Liver (tissue), 9 donors: ENCODE data around the gene CD276. TPM values are rescaled to one million over a fixed set of nuclear protein-coding genes. Genes with fewer than 3 reads are reported as not detected.

Experiments used
- DNase-seq: peaks from one replicate; pipeline ENCODE4 v3.0.0-alpha.2; 2017; ENCODE audit warnings: low spot score
- H3K27ac ChIP-seq, 2 donors: one replicate each; pipeline ENCODE4 v1.7.0; 2013; ENCODE audit warnings: inconsistent platforms in 2 of 2, low read length in 2 of 2, control low read depth in 1 of 2, low read depth in 1 of 2, mild to moderate bottlenecking in 1 of 2
- H3K27me3 ChIP-seq, 4 donors: one replicate each; pipeline versions ENCODE4 v1.6.1 to v1.7.0; 2013; ENCODE audit warnings: low read length in 3 of 4, inconsistent platforms in 1 of 4, mild to moderate bottlenecking in 1 of 4, moderate library complexity in 1 of 4; ENCODE audit not compliant: control insufficient read depth in 4 of 4, insufficient read depth in 4 of 4
- H3K36me3 ChIP-seq, 4 donors: one replicate each; pipeline versions ENCODE4 v1.6.1 to v1.7.0; 2013; ENCODE audit warnings: low read length in 3 of 4, mild to moderate bottlenecking in 3 of 4, low read depth in 1 of 4, moderate library complexity in 1 of 4; ENCODE audit not compliant: control insufficient read depth in 4 of 4, insufficient read depth in 3 of 4
- H3K4me1 ChIP-seq, 4 donors: one replicate each; pipeline versions ENCODE4 v1.6.1 to v1.7.0; 2013; ENCODE audit warnings: low read length in 3 of 4, mild to moderate bottlenecking in 3 of 4, moderate library complexity in 1 of 4; ENCODE audit not compliant: control insufficient read depth in 4 of 4, insufficient read depth in 4 of 4
- H3K4me3 ChIP-seq, 3 donors: one replicate each; pipeline versions ENCODE4 v1.6.1 to v1.7.0; 2013; ENCODE audit warnings: low read length in 3 of 3, control low read depth in 1 of 3, low read depth in 1 of 3, mild to moderate bottlenecking in 1 of 3
- H3K9ac ChIP-seq, 2 donors: one replicate each; pipeline ENCODE4 v1.7.0; 2013; ENCODE audit warnings: low read length in 2 of 2, mild to moderate bottlenecking in 2 of 2, moderate library complexity in 2 of 2, control low read depth in 1 of 2, low read depth in 1 of 2
- H3K9me3 ChIP-seq, 4 donors: one replicate each; pipeline versions ENCODE4 v1.6.1 to v1.7.0; 2013; ENCODE audit warnings: low read length in 3 of 4; ENCODE audit not compliant: control insufficient read depth in 4 of 4
- CTCF ChIP-seq: fragments of 150-350 bp; IDR thresholded peaks from 2 replicates; pipeline ENCODE4 v1.5.1; 2017; ENCODE audit warnings: improper control_type of control experiment, low read depth, low read length; ENCODE audit not compliant: missing input control
- EGR1 ChIP-seq, 2 donors: IDR thresholded peaks; 2 replicates each; pipeline ENCODE4 v1.6.1; 2016 to 2018; ENCODE audit warnings: antibody characterized with exemption in 2 of 2, low read depth in 2 of 2
- GABPA ChIP-seq, 2 donors: IDR thresholded peaks in 1 of 2; conservative IDR thresholded peaks in 1 of 2; 2 replicates each; pipeline ENCODE4 v1.6.1; 2016; ENCODE audit warnings: antibody characterized with exemption in 2 of 2, mild to moderate bottlenecking in 1 of 2, moderate library complexity in 1 of 2
- HNF4A ChIP-seq, 2 donors: conservative IDR thresholded peaks; 2 replicates each; pipeline ENCODE4 v1.6.1; 2016; ENCODE audit warnings: antibody characterized with exemption in 2 of 2, mild to moderate bottlenecking in 2 of 2
- HNF4G ChIP-seq: IDR thresholded peaks from 2 replicates; pipeline ENCODE4 v1.6.1; 2016; ENCODE audit warnings: antibody characterized with exemption
- JUND ChIP-seq, 2 donors: IDR thresholded peaks; 2 replicates each; pipeline ENCODE4 v1.6.1; 2016; ENCODE audit warnings: antibody characterized with exemption in 2 of 2
- RAD21 ChIP-seq, 2 donors: IDR thresholded peaks; 2 replicates each; pipeline ENCODE4 v1.6.1; 2016; ENCODE audit warnings: antibody characterized with exemption in 2 of 2, mild to moderate bottlenecking in 2 of 2
- SP1 ChIP-seq: IDR thresholded peaks from 2 replicates; pipeline ENCODE4 v1.6.1; 2018; ENCODE audit warnings: antibody characterized with exemption, mild to moderate bottlenecking
- ZBTB33 ChIP-seq: IDR thresholded peaks from 2 replicates; pipeline ENCODE4 v1.6.1; 2016; ENCODE audit warnings: antibody characterized with exemption
- WGBS: extraction: QIAGEN DNeasy Blood & Tissue Kit; methylation state at CpG from one replicate; pipeline ENCODE4 v1.1.7; 2013; 5-methylcytosine and 5-hydroxymethylcytosine counted together
- polyA plus RNA-seq, 2 donors: library from polyadenylated mRNA; stranded (reverse) in 1 of 2; unstranded in 1 of 2; fragments of 200-250 nt in 1 of 2; fragments of >200 nt in 1 of 2; fragmentation: Nextera tagmentation in 1 of 2; extraction: Ambion mirVana in 1 of 2; gene quantifications; one replicate each; pipeline versions ENCODE4 v1.2.1 to v1.2.3, GENCODE V29; 2013 to 2015
- total RNA-seq, 2 donors: library from RNA; depleted of rRNA; stranded (reverse); fragments of >200 nt; gene quantifications; one replicate each; pipeline ENCODE4 v1.2.3, GENCODE V29; 2014
- TF ChIP-seq, protein P1 (sequence below): IDR thresholded peaks from 2 replicates; pipeline ENCODE4 v1.6.1; 2016; ENCODE audit warnings: antibody characterized with exemption
- TF ChIP-seq, protein P2 (sequence below): IDR thresholded peaks from 2 replicates; pipeline ENCODE4 v1.6.1; 2016; ENCODE audit warnings: antibody characterized with exemption, mild to moderate bottlenecking
- TF ChIP-seq, protein P3 (sequence below): IDR thresholded peaks from 2 replicates; pipeline ENCODE4 v1.6.1; 2016; ENCODE audit warnings: antibody characterized with exemption
- donor health status: healthy.
- donor health status: healthy.
- donor health status: healthy.
- donor health status: healthy.
- donor health status: healthy.

CD276 gene
- total and polyA plus RNA-seq, 4 donors: 12.9 to 37.9 (median 25.1) TPM

DNA sequence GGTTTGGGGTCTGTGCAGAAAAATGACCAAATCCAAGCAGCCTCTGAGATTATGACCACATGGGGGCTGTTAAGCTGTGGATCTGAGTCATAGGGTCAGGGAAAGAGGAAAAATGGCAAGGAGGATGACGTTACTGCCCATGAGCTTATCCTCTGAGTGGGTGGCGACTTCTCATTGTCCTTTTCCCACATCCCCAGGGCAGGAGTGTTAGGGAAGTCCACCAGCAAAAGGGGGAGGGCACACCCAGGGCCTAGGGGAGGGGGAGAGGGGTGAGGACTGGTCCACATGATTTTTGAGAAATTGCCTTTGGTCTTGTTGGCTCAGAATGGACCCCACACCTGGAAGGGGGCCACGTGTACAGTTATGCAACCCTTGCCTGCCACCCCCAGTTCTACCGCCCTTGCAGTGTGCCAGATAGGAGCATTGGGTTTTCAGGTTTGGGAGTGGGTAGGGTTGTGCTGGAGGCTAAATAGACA is 2.6 kb downstream of the CD276 start:
- Histone ChIP-seq H3K4me3 (no peak overlapping the region), H3K9ac (no peak overlapping the region), H3K27me3 (no peaks in the 10 kb centered on the region), H3K9me3 (no peaks in the 10 kb centered on the region), H3K27ac (no peak overlapping the region), H3K36me3 (peaks cover 0 to 3% (median 0%) of the 10 kb centered on the region in 4 donors), H3K4me1 (peaks cover 8 to 27% (median 21%) of the 10 kb centered on the region in 4 donors)
- no peak for DNase-seq
- TF ChIP-seq JUND (IDR thresholded peaks at IDR 0.05) (no peak), HNF4A (conservative IDR thresholded peaks at IDR 0.05) (peak in 1 of 2 donors; percentile 12)
- WGBS: 50% methylated on average over 4 of the region's 4 CpGs

- Histone ChIP-seq H3K9ac (no peak overlapping the region), H3K9me3 (no peaks in the 10 kb centered on the region), H3K4me3 (no peak overlapping the region), H3K4me1 (peaks cover 8 to 27% (median 21%) of the 10 kb centered on the region in 4 donors), H3K27ac (no peak overlapping the region), H3K36me3 (peaks cover 0 to 3% (median 0%) of the 10 kb centered on the region in 4 donors), H3K27me3 (no peaks in the 10 kb centered on the region)
- WGBS: over 99% methylated on average over 2 of the region's 2 CpGs
- DNase-seq: no peak
- TF ChIP-seq, protein P1, sequence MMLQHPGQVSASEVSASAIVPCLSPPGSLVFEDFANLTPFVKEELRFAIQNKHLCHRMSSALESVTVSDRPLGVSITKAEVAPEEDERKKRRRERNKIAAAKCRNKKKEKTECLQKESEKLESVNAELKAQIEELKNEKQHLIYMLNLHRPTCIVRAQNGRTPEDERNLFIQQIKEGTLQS: no peak
- TF ChIP-seq GABPA (IDR thresholded peaks at IDR 0.05 in 1 of 2, conservative IDR thresholded peaks at IDR 0.05 in 1 of 2): no peak
These were observed 3.2 kb downstream of the CD276 start for GRCh38 chr15:73687351-73687750.

DNA sequence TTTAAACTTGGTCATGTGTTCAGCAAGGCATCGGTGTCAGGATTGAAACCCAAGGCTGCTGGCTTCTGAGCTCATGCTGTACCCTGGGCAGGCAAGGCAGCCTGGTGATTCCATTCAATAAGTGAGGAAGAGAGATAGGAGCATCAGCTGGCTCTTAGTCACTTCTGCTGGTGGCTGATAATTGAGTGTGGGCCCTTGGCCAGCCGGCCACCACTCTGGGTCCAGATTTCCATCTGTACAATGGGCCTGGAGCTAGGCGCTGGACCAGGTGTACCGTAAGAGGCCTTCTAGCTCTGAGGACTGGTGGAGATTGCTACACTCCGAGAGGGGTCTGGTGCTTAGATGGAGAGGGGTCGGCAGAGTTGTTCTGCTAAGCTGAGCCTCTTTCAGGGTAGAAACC is 4.3 kb downstream of the CD276 start:
- no peaks in the 10 kb centered on the region for H3K27me3 ChIP-seq
- H3K9ac ChIP-seq: no peak overlapping the region
- peaks cover 8 to 25% (median 19%) of the 10 kb centered on the region in 4 donors for H3K4me1 ChIP-seq
- no peaks in the 10 kb centered on the region for H3K9me3 ChIP-seq
- WGBS: 94% methylated on average over 6 of the region's 6 CpGs
- H3K27ac ChIP-seq: no peak overlapping the region
- TF ChIP-seq RAD21 (IDR thresholded peaks at IDR 0.05) (no peak), CTCF (no peak), EGR1 (IDR thresholded peaks at IDR 0.05; ENCODE audit: low read depth in 2 of 2) (no peak), SP1 (no peak), ZBTB33 (no peak), HNF4G (no peak), HNF4A (conservative IDR thresholded peaks at IDR 0.05) (no peak)
- TF ChIP-seq, protein P1: no peak
- TF ChIP-seq, protein P2, sequence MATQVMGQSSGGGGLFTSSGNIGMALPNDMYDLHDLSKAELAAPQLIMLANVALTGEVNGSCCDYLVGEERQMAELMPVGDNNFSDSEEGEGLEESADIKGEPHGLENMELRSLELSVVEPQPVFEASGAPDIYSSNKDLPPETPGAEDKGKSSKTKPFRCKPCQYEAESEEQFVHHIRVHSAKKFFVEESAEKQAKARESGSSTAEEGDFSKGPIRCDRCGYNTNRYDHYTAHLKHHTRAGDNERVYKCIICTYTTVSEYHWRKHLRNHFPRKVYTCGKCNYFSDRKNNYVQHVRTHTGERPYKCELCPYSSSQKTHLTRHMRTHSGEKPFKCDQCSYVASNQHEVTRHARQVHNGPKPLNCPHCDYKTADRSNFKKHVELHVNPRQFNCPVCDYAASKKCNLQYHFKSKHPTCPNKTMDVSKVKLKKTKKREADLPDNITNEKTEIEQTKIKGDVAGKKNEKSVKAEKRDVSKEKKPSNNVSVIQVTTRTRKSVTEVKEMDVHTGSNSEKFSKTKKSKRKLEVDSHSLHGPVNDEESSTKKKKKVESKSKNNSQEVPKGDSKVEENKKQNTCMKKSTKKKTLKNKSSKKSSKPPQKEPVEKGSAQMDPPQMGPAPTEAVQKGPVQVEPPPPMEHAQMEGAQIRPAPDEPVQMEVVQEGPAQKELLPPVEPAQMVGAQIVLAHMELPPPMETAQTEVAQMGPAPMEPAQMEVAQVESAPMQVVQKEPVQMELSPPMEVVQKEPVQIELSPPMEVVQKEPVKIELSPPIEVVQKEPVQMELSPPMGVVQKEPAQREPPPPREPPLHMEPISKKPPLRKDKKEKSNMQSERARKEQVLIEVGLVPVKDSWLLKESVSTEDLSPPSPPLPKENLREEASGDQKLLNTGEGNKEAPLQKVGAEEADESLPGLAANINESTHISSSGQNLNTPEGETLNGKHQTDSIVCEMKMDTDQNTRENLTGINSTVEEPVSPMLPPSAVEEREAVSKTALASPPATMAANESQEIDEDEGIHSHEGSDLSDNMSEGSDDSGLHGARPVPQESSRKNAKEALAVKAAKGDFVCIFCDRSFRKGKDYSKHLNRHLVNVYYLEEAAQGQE: no peak
- TF ChIP-seq, protein P3, sequence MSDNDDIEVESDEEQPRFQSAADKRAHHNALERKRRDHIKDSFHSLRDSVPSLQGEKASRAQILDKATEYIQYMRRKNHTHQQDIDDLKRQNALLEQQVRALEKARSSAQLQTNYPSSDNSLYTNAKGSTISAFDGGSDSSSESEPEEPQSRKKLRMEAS: no peak
- peaks cover 0 to 3% (median 0%) of the 10 kb centered on the region in 4 donors for H3K36me3 ChIP-seq
- no peak overlapping the region for H3K4me3 ChIP-seq
- DNase-seq: no peak
